GM12874 (cell line): ENCODE measurements around the gene PELI3.

Experiments
- TF ChIP-seq, protein P1 (sequence below): IDR thresholded peaks from 2 replicates; pipeline ENCODE4 v1.5.1; 2011; ENCODE audit warnings: low read depth, mild to moderate bottlenecking, control low read depth, low read length, moderate library complexity; ENCODE audit not compliant: insufficient read depth

Gene PELI3

GRCh38 chr11:66459138-66459778 is 7.4 kb upstream of the PELI3 start:
- TF ChIP-seq, protein P1, sequence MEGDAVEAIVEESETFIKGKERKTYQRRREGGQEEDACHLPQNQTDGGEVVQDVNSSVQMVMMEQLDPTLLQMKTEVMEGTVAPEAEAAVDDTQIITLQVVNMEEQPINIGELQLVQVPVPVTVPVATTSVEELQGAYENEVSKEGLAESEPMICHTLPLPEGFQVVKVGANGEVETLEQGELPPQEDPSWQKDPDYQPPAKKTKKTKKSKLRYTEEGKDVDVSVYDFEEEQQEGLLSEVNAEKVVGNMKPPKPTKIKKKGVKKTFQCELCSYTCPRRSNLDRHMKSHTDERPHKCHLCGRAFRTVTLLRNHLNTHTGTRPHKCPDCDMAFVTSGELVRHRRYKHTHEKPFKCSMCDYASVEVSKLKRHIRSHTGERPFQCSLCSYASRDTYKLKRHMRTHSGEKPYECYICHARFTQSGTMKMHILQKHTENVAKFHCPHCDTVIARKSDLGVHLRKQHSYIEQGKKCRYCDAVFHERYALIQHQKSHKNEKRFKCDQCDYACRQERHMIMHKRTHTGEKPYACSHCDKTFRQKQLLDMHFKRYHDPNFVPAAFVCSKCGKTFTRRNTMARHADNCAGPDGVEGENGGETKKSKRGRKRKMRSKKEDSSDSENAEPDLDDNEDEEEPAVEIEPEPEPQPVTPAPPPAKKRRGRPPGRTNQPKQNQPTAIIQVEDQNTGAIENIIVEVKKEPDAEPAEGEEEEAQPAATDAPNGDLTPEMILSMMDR: no peak

- TF ChIP-seq, protein P1: no peak
These were observed 4.7 kb upstream of the PELI3 start for GRCh38 chr11:66462010-66462409.

DNA sequence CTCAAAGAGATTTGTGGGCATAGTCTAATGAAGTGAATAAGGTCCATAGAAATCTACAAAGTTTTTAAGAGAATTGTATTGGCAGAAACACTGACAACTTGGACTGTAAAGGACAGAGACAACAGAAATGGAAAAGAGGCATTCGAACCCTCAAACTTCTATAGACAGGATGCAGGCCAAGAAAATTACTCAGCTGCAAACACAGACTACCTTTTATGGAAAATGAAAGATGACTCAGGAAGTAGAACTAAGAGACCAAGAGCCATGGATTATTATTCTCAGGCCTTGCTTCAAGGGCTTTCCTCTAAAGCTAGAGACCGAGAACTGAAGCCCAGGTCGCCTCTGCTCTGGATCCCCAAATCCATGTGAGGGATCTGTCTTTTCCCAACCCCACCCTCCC is 3.8 kb upstream of the PELI3 start:
- TF ChIP-seq, protein P1: no peak

GRCh38 chr11:66464916-66465315 is 1.8 kb upstream of the PELI3 start:
- TF ChIP-seq, protein P1: no peak

- TF ChIP-seq, protein P1: no peak
These were observed 1.1 kb upstream of the PELI3 start for GRCh38 chr11:66465373-66466224.

DNA sequence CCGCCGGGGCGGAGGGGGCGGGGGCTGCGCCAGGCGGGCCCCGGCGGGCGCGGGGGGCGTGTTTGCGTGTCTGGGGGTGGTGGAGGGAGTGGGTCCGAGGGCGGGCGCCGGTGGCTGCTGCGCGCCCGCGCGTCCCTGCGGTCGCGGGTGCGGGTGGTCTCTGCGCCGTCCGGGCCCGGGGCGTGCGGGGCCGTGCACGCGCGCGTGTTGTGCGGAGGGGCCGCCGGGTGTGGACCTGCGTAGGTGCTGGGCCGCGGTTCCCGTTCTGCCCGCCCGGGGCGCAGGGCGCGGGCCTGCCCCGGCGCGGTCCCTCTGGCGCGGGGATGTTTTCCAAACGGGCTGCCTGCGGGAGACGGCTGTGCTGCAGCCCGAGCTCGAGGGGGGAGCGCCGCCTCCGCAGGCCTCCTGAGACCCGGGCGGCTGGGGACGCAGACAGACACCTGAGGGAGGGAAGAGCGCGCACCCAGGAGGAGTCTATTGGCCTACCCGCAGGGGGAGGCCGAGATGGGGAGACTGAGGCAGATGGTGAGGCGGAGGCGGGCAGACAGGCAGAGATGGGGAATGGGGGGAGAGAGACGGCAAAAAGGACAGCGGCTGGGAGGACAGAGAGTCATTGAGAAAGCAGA is 442 bp downstream of the PELI3 start:
- TF ChIP-seq, protein P1: peak; percentile 41

GRCh38 chr11:66467756-66468155 is 1.1 kb downstream of the PELI3 start:
- TF ChIP-seq, protein P1: no peak
